ENCODE data around the gene B3GNT5. TPM values are rescaled to one million over a fixed set of nuclear protein-coding genes. Genes with fewer than 3 reads are reported as not detected.

B3GNT5 gene
- total RNA-seq, 1 donor from 2014 or later = 2.9 TPM

GRCh38 chr3:183281126-183281797, 28.2 kb downstream of the B3GNT5 start:
- no peak overlapping the region for H3K27ac Mint-ChIP-seq (ENCODE audit: unreplicated experiment)
- no peaks in the 10 kb centered on the region for H3K36me3 Mint-ChIP-seq (ENCODE audit: unreplicated experiment)
- H3K9me3 Mint-ChIP-seq (ENCODE audit: unreplicated experiment) = peaks cover 3% of the 10 kb centered on the region
- no peak for DNase-seq
- peaks cover 10% of the 10 kb centered on the region for H3K4me1 Mint-ChIP-seq (ENCODE audit: low read depth, unreplicated experiment)
- H3K27me3 Mint-ChIP-seq (ENCODE audit: unreplicated experiment) = peaks cover 4% of the 10 kb centered on the region
- TF ChIP-seq CTCF (IDR thresholded peaks at IDR 0.05; ENCODE audit: partially characterized antibody, unreplicated experiment) = no peak
- H3K4me3 Mint-ChIP-seq (ENCODE audit: unreplicated experiment) = no peak overlapping the region

- Mint-ChIP-seq H3K36me3 (ENCODE audit: unreplicated experiment) (no peaks in the 10 kb centered on the region), H3K4me3 (ENCODE audit: unreplicated experiment) (no peak overlapping the region), H3K27me3 (ENCODE audit: unreplicated experiment) (peaks cover 4% of the 10 kb centered on the region), H3K9me3 (ENCODE audit: unreplicated experiment) (peaks cover 3% of the 10 kb centered on the region), H3K27ac (ENCODE audit: unreplicated experiment) (no peak overlapping the region), H3K4me1 (ENCODE audit: low read depth, unreplicated experiment) (peaks cover 6% of the 10 kb centered on the region)
- no peak for DNase-seq
- no peak for TF ChIP-seq CTCF (IDR thresholded peaks at IDR 0.05; ENCODE audit: partially characterized antibody, unreplicated experiment)
These were observed 30.8 kb downstream of the B3GNT5 start for GRCh38 chr3:183283886-183284285.

- no peak for TF ChIP-seq CTCF (IDR thresholded peaks at IDR 0.05; ENCODE audit: partially characterized antibody, unreplicated experiment)
- H3K9me3 Mint-ChIP-seq (ENCODE audit: unreplicated experiment) = peaks cover 3% of the 10 kb centered on the region
- no peak overlapping the region for H3K4me3 Mint-ChIP-seq (ENCODE audit: unreplicated experiment)
- H3K27me3 Mint-ChIP-seq (ENCODE audit: unreplicated experiment) = peaks cover 4% of the 10 kb centered on the region
- no peaks in the 10 kb centered on the region for H3K36me3 Mint-ChIP-seq (ENCODE audit: unreplicated experiment)
- peaks cover 6% of the 10 kb centered on the region for H3K4me1 Mint-ChIP-seq (ENCODE audit: low read depth, unreplicated experiment)
- no peak for DNase-seq
- no peak overlapping the region for H3K27ac Mint-ChIP-seq (ENCODE audit: unreplicated experiment)
These were observed 31.5 kb downstream of the B3GNT5 start for GRCh38 chr3:183284570-183284969.

GRCh38 chr3:183285318-183285717, 32.3 kb downstream of the B3GNT5 start:
- peaks cover 3% of the 10 kb centered on the region for H3K9me3 Mint-ChIP-seq (ENCODE audit: unreplicated experiment)
- H3K27ac Mint-ChIP-seq (ENCODE audit: unreplicated experiment) = no peak overlapping the region
- H3K36me3 Mint-ChIP-seq (ENCODE audit: unreplicated experiment) = no peaks in the 10 kb centered on the region
- H3K27me3 Mint-ChIP-seq (ENCODE audit: unreplicated experiment) = peaks cover 4% of the 10 kb centered on the region
- H3K4me3 Mint-ChIP-seq (ENCODE audit: unreplicated experiment) = no peak overlapping the region
- peaks cover 5% of the 10 kb centered on the region for H3K4me1 Mint-ChIP-seq (ENCODE audit: low read depth, unreplicated experiment)
- no peak for TF ChIP-seq CTCF (IDR thresholded peaks at IDR 0.05; ENCODE audit: partially characterized antibody, unreplicated experiment)
- no peak for DNase-seq

GRCh38 chr3:183285828-183286457, 32.9 kb downstream of the B3GNT5 start:
- Mint-ChIP-seq H3K4me1 (ENCODE audit: low read depth, unreplicated experiment) (peaks cover 5% of the 10 kb centered on the region), H3K36me3 (ENCODE audit: unreplicated experiment) (no peaks in the 10 kb centered on the region), H3K27me3 (ENCODE audit: unreplicated experiment) (peaks cover 4% of the 10 kb centered on the region), H3K9me3 (ENCODE audit: unreplicated experiment) (peaks cover 3% of the 10 kb centered on the region), H3K4me3 (ENCODE audit: unreplicated experiment) (no peak overlapping the region), H3K27ac (ENCODE audit: unreplicated experiment) (no peak overlapping the region)
- TF ChIP-seq CTCF (IDR thresholded peaks at IDR 0.05; ENCODE audit: partially characterized antibody, unreplicated experiment) = no peak
- no peak for DNase-seq
